Omental fat pad (tissue), 4 donors: Measurements from ENCODE around the gene ACAA2. TPM values are rescaled to one million over a fixed set of nuclear protein-coding genes. Genes with fewer than 3 reads are reported as not detected.

Source experiments
- ATAC-seq: fragments of 150-250 bp; one replicate; pipeline ENCODE4 v1.9.1; 2016; ENCODE audit warnings: mild to moderate bottlenecking, moderate library complexity; ENCODE audit not compliant: low FRiP score
- DNase-seq: peaks from one replicate; pipeline ENCODE4 v3.0.0-alpha.2; 2019; ENCODE audit warnings: low spot score
- CTCF ChIP-seq, 3 donors: fragments of 450-650 bp; IDR thresholded peaks; one replicate each; pipeline ENCODE4 v1.5.1; 2016 to 2017; ENCODE audit warnings: antibody characterized with exemption in 3 of 3, mild to moderate bottlenecking in 3 of 3, moderate library complexity in 2 of 3
- small RNA-seq: library from RNA; depleted of rRNA; stranded (forward); fragments of <200 nt; gene quantifications from one replicate; pipeline ENCODE3, GENCODE V24; 2016
- total RNA-seq, 4 donors: library from RNA; depleted of rRNA; stranded (reverse); fragments of >200 nt; gene quantifications; one replicate each; pipeline ENCODE4 v1.1.0, GENCODE V29; 2016

ACAA2 gene
- total RNA-seq, 4 donors from 2014 or later, result 86.4 to 167 (median 112) TPM

- no peak for TF ChIP-seq CTCF (IDR thresholded peaks at IDR 0.05)
- DNase-seq, result no peak
- no peak for ATAC-seq
Observed at GRCh38 chr18:49738721-49739120, 74.6 kb downstream of the ACAA2 start.

GRCh38 chr18:49734836-49735235 lies 78.5 kb downstream of the ACAA2 start:
- no peak for TF ChIP-seq CTCF (IDR thresholded peaks at IDR 0.05)
- ATAC-seq, result no peak
- DNase-seq, result no peak

GRCh38 chr18:49733896-49734585 lies 79.3 kb downstream of the ACAA2 start:
- TF ChIP-seq CTCF (IDR thresholded peaks at IDR 0.05), result no peak
- no peak for DNase-seq
- ATAC-seq, result no peak

- ATAC-seq, result no peak
- DNase-seq, result no peak
- no peak for TF ChIP-seq CTCF (IDR thresholded peaks at IDR 0.05)
Observed at GRCh38 chr18:49733321-49733720, 80.0 kb downstream of the ACAA2 start.

Small RNAs within 50 kb of the gene (small RNA-seq; reads per million reads assigned to genes)
- gene RF00283, result not detected
- gene SCARNA17, result not detected
